ENCODE measurements around the gene MSMB.

- TF ChIP-seq CTCF (conservative IDR thresholded peaks at IDR 0.05; ENCODE audit: low read depth, low read length), result no peak
- no peak for TF ChIP-seq EZH2 (IDR thresholded peaks at IDR 0.05; ENCODE audit: borderline replicate concordance, low read depth, low read length, poor library complexity, severe bottlenecking)
These were observed 22.0 kb upstream of the MSMB start for GRCh38 chr10:46068117-46068516.

Data from A673 (cell line).